RPMI7951 (cell line): ENCODE measurements around the gene PMM2. TPM values are rescaled to one million over a fixed set of nuclear protein-coding genes. Genes with fewer than 3 reads are reported as not detected.
"Not testable (repeated sequence)": the region's sequence is repeated elsewhere in the genome, so short reads cannot be mapped to it uniquely, and the experiment has no call there.

Source experiments
- DNase-seq: peaks from one replicate; pipeline ENCODE4 v3.0.0-alpha.2; 2012; ENCODE audit warnings: low read depth
- total RNA-seq: library from RNA; depleted of rRNA; stranded (reverse); fragments of >200 nt; shearing (Covaris generic); gene quantifications from 2 replicates; pipeline ENCODE4 v1.2.3, GENCODE V29; 2014

Gene PMM2
- total RNA-seq, 1 experiment from 2014 or later = 30.3 TPM

DNA sequence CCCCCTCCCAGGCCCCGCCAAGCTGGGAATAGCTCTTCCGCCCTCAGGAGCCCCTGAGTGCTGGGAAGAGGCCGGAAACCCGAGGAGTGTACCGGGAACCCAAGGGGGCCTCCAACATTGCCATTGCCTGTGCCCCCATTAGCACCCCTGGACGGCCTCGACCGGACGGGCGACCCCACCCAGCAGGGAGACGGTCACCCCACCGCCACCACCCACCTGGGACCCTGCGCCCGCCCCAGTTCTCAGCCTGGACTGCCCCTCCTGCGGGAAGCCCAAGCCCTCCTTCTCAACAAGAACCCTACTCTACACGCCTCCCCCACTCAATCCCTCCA lies 69.2 kb downstream of the PMM2 start:
- no peak for DNase-seq

DNA sequence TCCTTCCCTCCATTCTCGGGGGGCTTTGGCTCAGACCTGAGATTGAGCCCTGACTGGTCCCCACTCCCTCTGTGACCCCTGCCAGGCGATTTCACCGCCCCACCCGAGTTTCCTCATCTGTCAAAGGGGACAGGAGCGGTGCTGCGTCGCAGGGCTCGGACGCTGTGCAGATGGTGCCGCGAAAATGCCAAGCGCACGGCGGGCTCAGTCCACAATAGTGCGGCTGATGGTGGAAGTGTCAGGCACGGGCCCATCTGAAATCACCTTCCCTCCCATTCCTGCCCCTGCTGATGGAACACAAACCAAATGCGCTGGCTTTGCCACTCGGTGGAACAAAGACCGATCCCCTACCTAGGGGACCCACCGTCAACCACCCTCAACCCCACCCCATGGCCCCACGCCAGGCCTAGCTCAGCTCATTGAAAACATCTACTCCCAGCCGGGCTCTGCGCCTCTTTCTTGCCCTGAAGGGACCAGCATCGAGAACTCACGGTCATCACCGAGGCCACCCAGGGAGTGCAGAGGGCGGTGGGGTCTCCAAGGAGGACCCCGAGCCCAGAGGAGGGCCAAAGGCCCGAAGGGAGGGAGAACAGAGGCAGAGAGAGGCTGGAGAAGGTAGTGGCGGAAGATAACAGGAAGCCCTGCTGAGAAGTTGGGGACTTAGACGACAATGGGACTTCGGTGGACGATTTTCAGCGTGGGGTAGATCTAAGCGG lies 69.7 kb downstream of the PMM2 start:
- DNase-seq = no peak

DNA sequence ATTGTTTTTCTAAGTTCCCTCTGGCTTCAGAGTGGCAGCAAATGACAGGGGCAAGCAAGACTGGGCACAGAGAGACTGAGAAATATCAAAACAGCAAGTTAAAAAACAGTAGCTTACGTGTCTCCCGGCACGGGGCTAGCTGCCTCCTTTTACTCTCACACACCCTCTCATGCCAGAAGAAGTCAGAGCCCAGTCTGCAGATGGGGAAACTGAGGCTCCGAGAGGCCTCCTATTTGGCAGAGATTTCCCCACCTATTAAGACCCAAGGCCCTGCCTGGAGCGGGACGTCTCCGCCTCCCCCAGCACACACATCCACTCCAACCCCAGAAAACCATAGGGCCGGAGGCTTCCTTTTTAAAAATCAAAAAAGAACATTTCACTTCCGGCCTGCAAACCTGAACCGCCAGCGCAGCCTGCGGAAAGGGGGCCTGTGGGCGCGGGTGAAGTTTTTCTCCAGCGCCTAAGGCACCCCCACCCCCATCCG lies 70.3 kb downstream of the PMM2 start:
- no peak for DNase-seq

DNA sequence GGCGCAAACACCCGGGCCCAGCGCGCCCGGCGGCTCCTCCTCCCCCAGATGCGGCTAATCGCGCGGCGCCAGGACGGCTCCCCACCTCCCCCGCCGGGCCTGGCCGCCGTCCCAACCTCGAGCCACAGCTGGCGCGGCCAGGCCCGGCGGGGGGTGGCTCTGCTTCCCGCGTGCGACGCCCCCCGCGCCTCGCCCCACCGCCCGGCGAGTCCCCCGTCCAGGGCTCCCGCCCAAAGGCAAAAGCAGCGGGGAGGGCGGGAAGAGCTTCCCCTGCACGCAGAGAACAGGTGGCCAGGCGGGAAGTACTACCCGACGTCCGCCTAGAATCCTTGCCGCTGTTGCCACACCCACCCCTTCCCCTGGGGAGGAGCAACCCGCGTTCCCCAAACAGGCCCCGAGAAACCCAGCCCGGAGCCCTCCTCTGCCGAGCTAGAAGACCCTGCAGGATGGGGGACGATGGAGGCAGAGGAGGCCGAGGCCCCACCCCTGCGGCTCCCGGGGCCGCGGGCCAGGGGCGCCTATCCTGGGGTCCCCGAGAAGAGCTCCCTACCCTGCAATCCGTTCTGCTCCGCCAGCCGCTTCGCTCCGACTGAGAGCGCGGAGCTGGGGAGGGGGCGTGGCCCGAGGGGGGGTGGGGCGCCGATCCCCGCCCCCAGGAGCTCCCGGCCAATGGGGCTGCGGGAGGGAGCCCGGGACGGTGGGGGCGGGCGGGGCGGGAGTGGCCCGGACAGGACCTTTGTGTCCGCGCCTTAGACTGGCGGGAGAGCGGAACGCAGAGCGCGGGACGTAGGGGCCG lies 71.0 kb downstream of the PMM2 start, which contains the start of gene CARHSP1:
CARHSP1 (minus strand) TSS at position 591 of the 796 bp plus-strand sequence. CDS start 9,678 bp downstream, outside the sequence.
- peak; percentile 90 for DNase-seq

DNA sequence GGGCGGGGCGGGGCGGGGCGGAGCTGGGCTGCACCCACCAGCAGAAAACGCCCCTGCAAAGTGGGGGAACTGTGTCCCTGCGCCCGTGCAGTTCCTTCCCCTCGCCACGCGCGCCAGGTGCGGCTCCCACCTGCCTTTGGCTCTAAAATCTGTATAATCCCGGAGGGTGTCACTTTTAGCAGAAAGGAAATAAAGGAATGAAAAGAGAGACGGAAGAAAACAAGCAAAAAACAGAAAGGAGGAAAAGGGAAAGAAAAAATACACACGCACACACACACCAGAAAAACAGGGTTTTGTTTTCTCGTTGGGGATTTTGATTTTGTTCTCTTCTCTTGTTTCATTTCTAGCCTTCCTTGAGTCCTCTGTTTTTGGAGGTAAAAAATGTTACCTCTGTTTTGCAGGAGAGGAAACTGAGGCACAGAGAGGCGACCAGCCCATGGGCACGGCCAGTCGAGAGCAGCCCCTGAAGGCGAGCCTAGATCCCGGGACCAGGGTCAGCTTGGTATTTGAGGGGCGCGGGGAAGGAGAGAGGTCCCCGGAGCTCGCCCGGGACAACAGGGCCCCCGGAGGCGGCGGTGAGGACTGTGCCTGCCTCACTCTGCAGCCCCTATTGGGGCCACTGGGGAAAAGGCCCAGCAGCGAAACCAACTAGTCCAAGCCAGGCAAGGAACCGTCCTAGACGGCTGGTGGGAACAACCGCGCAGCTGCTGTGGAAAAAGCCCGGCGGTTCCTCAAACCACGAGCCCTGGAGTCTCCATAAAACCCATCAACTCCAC lies 71.8 kb downstream of the PMM2 start:
- no peak for DNase-seq

DNA sequence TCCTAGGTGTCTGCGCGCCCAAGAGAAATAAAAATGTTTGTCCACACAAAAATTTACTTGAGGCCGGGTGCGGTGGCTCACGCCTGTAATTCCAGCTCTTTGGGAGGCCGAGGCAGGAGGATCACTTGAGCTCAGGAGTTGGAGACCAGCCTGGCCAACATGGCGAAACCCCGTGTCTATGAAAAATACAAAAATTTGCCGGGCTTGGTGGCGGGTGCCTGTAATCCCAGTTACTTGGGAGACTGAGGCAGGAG lies 72.3 kb downstream of the PMM2 start:
- DNase-seq = not testable (repeated sequence)

DNA sequence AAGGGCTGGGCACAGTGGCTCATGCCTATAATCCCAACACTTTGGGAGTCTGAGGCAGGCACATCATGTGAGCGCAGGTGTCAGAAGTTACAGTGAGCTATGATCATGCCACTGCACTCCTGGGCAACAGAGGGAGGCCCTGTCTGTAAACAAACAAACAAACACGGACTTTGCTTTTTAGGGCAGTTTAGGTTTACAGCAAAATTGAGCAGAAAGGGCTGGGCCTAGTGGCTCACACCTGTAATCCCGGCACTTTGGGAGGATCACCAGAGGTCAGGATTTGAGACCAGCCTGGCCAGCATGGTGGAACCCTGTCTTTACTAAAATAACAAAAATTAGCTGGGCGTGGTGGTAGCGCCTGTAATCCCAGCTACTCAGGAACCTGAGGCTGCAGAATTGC lies 74.4 kb downstream of the PMM2 start:
- no peak for DNase-seq

DNA sequence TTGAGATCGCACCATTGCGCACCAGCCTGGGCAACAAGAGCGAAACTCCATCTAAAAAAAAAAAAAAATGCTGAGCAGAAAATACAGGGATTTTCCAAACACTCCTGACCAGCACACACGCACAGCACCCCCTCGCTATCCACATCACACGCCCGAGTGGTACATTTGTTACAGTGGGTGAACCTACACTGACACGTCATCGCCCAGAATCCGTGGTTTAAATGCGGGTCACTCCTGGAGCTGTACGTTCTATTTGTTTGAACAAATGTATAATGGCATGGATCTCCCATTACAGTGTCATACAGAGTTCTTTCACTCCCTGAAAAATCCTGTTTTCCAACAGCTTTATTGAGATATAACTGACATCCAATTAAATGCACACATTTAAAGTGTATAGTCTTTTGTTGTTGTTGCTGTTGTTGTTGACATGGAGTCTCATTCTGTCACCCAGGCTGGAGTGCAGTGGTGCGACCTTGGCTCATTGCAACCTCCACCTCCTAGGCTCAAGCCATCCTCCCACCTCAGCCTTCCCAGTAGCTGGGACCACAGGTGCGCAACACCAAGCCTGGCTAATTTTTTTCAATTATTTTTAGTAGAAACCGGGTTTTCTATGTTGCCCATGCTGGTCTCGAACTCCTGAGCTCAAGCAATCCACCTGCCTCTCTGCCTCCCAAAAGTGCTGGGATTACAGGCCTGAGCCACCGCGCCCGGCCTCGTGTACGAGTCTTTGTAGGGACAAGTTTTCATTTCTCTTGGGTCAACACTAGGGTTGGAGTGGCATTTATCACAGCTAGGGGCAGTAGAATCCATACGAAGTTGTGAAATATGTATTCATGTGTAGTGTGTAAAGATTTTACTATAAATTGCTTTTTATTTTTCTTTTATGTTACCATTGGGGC lies 75.6 kb downstream of the PMM2 start:
- no peak for DNase-seq

DNA sequence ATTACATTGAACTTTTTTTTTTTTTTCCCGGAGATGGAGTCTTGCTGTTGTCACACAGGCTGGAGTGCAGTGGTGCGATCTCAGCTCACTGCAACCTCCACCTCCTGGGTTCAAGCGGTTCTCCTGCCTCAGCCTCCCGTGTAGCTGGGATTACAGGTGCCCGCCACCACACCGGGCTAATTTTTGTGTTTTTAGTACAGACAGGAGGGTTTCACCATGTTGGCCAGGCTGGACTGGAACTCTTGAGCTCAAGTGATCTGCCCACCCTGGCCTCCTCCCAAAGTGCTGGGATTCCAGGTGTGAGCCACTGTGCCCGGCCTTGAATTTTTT lies 76.2 kb downstream of the PMM2 start:
- DNase-seq = not testable (repeated sequence)

DNA sequence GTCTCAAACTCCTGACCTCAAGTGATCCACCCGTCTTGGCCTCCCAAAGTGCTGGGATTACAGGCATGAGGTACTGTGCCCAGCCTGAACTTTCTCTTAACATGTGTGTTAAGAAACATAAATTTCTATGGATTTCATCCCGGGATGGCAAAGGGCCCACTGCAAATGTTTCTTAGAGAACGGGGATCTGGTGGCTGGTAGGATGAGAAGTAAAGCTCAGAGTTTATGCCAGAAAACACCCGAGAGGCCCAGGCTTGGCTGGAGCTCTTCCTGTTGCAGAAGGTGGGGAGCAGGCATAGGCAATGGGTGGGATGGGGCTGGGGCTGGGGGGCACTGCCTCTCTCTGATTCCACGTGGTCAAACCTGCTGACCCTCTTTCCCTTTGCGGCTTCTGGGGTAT lies 76.7 kb downstream of the PMM2 start:
- no peak for DNase-seq

DNA sequence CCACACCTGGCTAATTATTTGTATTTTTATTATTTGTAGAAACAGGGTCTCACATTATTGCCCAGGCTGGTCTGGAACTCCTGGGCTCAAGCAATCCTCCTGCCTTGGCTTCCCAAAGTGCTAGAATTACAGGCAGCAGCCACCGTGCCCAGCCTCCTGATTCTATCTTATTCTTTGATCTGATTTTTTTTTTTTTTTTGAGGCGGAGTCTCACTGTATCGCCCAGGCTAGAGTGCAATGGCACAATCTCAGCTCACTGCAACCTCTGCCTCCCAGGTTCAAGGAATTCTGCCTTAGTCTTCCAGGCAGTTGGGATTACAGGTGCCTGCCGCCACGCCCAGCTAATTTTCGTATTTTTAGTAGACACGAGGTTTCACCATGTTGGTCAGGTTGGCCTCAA lies 77.7 kb downstream of the PMM2 start:
- not testable (repeated sequence) for DNase-seq

DNA sequence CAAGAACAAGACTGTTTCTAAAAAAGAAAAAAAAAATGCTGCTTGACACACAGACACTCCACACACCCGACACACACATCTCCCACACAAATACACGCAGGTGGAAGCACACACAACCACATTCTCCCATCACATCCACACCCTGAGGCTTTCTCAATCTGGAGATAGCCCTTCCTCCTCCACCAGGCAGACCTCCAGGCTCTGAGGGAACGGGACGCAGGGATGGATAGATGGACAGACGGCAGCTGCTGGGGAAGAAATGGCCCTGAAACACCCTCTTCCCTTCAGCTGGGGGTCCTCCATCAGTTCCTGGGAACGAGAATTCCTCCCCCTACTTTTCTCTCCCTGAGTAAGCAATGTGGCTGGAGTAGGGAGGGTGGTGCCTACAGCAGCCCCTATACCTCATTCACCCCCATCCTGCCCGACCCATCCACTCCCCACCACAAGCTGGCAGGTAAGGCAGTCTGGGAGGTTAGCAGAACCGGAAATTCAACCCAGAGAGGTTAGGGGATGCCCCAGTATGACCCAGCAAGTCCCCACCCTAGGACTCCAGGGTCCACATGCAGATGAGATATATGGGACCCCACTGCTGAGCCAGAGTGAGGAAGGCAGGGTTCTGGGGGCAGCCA lies 80.4 kb downstream of the PMM2 start:
- no peak for DNase-seq

DNA sequence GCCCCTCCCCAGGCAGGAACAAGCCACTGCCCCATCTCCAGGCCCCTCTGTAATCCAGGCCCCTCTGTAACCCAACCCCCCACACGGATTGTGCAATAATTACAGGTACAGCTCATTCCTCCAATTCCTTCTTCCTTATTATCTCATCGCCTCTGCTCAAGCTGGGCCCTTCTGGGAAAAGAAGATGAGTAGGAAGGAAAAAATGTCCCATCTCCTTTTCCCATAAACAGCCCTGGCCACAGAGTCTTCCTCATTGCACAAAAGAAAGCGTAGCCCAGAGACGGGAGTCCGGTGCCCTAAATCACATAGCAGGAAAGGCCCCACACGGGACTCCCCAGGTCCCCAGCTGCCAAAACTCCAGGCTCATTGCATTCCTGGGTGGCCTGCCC lies 80.9 kb downstream of the PMM2 start:
- DNase-seq = peak; percentile 65

DNA sequence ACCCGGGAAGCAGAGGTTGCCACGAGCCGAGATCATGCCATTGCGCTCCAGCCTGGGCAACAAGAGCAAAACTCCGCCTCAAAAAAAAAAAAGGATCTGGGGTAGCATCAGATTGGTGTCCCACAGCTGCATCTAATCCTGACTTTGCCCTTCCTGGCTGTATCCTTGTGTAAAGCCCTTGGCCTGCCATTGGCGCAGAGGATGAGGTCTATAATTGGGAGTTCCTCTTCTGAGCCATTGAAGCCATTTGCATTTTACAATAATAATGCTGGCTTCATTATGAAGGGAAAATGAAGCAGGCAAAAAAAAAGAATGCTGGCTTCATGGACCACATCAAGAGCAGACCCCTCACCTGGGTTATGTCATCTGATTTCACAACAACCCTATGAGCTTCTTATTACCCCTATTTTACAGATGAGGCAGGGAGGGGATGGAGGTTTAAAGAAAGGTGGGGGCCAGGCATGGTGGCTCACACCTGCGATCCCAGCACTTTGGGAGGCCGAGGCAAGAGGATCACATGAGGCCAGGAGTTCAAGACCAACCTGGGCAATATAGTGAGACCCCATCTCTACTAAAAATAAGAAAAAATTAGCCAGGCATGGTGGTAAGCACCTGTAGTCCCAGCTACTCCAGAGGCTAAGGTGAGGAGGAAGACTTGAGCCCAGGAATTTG lies 83.3 kb downstream of the PMM2 start:
- no peak for DNase-seq

DNA sequence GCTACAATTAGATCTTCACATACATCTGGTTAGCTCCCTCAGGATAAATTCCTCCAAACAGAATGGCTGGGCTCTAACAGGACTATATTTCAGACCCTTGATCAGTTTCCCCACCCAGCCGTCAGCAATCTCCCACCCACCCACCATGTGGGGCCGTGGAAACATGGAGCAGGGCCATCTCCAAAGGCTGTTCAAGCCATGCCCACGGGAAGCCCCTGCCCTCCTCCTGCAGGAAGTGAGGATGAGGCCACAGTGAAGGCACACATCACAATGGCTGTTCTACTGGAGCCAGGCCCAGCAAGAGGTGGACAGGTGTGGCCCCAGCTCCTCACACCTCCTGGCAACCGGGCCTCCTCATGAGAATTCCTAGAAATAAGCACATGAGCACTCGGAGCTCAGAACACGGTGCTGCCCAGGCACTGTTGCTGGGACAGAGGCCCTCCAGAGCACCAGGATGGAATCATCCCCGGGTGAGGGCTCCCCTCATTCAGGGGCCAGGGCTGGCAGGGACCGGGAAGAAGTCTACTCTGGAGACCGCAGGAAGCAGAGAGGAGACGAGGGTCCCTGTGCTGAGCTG lies 84.5 kb downstream of the PMM2 start, which contains the start of gene LITAFD:
LITAFD (plus strand) TSS at position 311 of the 577 bp plus-strand sequence. CDS start 2,005 bp downstream, outside the sequence.
- DNase-seq = no peak

DNA sequence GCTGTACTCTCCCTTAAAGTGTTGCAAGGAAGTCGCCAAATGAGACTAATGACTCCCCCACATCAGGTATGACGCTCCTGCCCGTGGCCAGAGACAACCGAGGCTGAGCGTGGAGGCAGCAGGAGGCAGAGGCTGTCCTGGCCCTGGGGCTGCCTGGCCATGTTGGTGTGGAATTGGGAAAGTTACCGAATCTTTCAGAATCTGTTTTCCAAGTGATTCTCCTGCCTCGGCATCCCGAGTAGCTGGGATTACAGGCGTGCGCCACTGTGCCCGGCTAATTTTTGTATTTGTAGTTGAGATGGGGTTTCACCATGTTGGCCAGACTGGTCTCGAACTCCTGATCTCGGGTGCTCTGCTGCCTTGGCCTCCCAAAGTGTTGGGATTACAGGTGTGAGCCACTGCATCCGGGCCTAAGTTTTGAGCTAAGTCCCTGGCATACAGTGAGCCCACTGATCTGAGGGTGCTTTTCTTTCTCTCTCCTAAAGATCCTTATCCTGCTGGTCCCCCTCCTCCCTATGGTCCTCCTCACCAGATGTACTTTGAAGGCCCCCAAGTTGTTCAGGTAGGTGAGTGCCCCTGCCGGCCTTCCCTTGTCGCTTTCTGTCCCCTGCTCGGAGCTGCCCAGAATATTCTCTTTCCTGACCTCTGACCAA lies 85.2 kb downstream of the PMM2 start:
- no peak for DNase-seq

DNA sequence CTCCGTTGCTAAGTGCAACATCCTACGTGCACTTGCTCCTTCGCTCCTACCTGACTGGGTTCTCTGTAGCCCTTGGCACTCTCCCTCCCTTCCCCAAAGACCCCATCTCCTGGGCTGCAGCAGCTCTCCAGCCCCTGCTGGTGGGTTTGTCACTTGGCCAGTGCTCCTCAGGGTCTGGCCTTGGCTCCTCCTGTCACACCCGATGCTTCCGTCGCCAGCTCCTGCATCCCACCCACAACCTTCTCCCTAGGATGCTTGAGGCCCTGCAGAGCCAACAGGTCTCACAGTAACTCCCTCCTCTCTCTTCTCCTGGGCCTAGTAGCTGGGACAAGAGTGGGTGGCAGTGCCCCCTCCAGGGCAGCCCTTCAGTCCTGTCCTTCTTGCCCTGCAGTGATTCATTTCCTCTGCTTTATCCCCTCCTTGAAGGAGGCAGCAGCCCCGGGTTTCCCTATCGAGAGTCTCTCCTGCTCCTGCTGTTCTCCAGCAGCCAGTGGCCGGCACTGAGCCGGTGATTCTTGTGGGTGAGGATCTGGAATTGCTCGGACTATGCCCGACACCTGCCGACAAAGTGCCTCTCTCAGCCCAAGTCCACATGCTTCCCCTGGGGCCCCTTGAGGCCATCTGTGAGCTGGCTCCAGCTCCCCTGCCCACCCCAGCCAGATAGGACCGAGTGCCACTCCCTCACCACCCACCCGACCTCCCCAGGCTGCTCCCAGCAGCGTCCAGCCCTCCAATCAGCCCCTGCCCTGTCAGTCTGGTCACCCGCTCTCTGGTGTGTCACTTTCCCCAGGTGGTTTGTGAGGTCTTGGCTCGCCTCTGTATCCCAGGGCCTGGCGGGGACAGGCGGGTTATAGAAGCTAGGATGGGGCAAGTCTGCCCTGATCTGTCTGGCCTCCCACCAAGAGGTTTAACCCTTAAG lies 88.3 kb downstream of the PMM2 start:
- DNase-seq = peak; percentile 71

DNA sequence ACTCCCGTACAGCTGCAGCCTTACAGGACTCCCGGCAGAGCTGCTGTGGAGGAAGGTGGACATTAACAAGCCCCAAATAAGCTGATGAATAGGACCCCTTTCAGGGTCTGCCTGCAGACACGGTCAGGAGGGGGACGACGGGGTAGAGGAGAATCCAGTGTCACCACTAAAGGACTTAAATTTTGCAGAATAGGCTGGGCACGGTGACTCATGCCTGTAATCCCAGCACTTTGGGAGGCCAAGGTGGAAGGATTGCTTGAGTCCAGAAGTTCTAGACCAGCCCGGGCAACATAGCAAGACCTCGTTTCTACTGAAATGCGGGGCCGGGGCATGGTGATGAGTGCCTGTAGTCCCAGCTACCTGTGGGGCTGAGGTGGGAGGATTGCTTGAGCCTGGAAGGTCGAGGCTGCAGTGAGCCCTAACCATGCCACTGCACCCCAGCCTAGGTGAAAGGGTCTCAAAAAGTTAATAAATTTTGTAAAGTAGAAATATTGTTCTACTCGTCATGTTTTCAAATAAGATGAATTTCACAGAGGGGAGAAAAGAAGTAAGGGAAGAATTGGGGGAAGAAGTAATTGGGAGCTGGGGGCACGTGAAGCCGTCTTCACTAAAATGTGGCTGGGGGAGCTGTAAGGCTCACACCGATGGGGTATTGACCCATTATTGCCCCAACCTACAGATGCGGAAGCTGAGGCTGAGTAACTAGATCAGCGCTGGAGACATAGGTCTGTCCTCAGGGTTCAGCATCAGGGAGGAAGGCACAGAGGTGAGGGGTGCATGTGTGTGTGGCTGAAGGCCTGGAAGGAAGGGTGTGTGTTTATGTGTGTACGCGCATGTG lies 89.2 kb downstream of the PMM2 start:
- no peak for DNase-seq
